ENCODE results near the gene IMPDH1.

GRCh38 chr7:128407233-128407589 lies 2.6 kb downstream of the IMPDH1 start:
- TF ChIP-seq CTCF (IDR thresholded peaks at IDR 0.05), result no peak
- TF ChIP-seq POLR2A (IDR thresholded peaks at IDR 0.05), result no peak
- TF ChIP-seq EP300 (IDR thresholded peaks at IDR 0.05), result no peak

Data from upper lobe of left lung (tissue), 4 donors.